Type B pancreatic cell (in vitro differentiated cells): ENCODE measurements around the gene CACNA1C. TPM values are rescaled to one million over a fixed set of nuclear protein-coding genes. Genes with fewer than 3 reads are reported as not detected.

Experiments used
- DNase-seq: peaks from one replicate; pipeline ENCODE4 v3.0.0; 2021; ENCODE audit warnings: mixed read lengths; ENCODE audit not compliant: unreplicated experiment; ENCODE audit errors: extremely low spot score
- H3K27ac Mint-ChIP-seq: 2 replicates; pipeline ENCODE4 v1.8.0; 2021; ENCODE audit warnings: mild to moderate bottlenecking, mixed read lengths
- H3K27me3 Mint-ChIP-seq: 2 replicates; pipeline ENCODE4 v1.8.0; 2021; ENCODE audit warnings: mixed read lengths
- H3K36me3 Mint-ChIP-seq: 2 replicates; pipeline ENCODE4 v1.8.0; 2021; ENCODE audit warnings: mixed read lengths
- H3K4me1 Mint-ChIP-seq: one replicate; pipeline ENCODE4 v1.8.0; 2021; ENCODE audit warnings: mixed read lengths; ENCODE audit not compliant: unreplicated experiment
- H3K4me3 Mint-ChIP-seq: 2 replicates; pipeline ENCODE4 v1.8.0; 2021; ENCODE audit warnings: mild to moderate bottlenecking, mixed read lengths
- H3K9me3 Mint-ChIP-seq: 2 replicates; pipeline ENCODE4 v1.8.0; 2021; ENCODE audit warnings: mixed read lengths
- total RNA-seq: library from RNA; stranded (reverse); gene quantifications from 2 replicates; pipeline ENCODE4 v1.2.1, GENCODE V29; 2021; ENCODE audit warnings: low replicate concordance
- TF ChIP-seq, protein P1 (sequence below): fragments of 200-600 bp; sonication (generic); conservative IDR thresholded peaks from 2 replicates; pipeline ENCODE4 v1.5.0; 2021; ENCODE audit warnings: antibody characterized with exemption, mild to moderate bottlenecking

The CACNA1C gene
- total RNA-seq, 1 donor from 2014 or later, result 14.3 TPM

GRCh38 chr12:2629051-2629450, 576.3 kb downstream of the CACNA1C start:
- no peak for DNase-seq
- H3K4me1 Mint-ChIP-seq, result peaks cover 12% of the 10 kb centered on the region
- H3K9me3 Mint-ChIP-seq, result peaks cover 5% of the 10 kb centered on the region
- H3K4me3 Mint-ChIP-seq, result no peak overlapping the region
- H3K36me3 Mint-ChIP-seq, result peaks cover 29% of the 10 kb centered on the region
- no peak overlapping the region for H3K27ac Mint-ChIP-seq
- peaks cover 28% of the 10 kb centered on the region for H3K27me3 Mint-ChIP-seq
- TF ChIP-seq, protein P1, sequence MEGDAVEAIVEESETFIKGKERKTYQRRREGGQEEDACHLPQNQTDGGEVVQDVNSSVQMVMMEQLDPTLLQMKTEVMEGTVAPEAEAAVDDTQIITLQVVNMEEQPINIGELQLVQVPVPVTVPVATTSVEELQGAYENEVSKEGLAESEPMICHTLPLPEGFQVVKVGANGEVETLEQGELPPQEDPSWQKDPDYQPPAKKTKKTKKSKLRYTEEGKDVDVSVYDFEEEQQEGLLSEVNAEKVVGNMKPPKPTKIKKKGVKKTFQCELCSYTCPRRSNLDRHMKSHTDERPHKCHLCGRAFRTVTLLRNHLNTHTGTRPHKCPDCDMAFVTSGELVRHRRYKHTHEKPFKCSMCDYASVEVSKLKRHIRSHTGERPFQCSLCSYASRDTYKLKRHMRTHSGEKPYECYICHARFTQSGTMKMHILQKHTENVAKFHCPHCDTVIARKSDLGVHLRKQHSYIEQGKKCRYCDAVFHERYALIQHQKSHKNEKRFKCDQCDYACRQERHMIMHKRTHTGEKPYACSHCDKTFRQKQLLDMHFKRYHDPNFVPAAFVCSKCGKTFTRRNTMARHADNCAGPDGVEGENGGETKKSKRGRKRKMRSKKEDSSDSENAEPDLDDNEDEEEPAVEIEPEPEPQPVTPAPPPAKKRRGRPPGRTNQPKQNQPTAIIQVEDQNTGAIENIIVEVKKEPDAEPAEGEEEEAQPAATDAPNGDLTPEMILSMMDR, result no peak

DNA sequence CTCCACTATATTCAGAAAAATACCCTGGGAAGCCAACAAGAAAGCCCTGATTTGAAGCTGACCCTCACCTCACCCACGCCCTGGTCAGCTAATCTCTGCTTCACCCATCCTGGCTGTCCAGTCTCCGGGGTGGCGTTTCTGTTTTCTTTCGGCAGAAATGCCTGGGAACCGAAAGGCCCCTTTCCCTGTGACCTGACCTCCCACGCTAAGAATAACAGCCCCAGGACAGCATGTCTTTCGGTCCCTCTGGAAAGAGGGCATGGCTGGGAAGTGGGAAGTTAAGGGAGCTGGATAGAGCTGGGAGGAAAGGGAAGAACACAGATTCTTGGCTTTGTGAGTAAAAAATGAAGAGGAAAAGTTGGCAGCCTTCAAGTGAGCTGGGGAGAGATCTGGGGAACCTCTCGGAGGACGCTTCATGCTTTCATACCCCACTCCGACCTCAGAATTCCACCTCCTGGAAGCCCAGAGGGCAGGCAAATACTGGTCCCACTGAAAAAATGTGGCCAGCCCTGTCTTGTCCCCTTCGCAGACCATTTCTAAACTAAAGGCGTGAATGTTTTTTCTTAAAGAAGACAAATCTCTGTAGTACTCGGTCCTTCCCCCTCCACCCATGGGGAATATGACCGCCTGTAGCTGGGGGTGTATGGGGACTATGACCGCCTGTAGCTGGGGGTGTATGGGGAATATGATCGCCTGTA, 579.0 kb downstream of the CACNA1C start:
- Mint-ChIP-seq H3K27me3 (peaks cover 22% of the 10 kb centered on the region), H3K4me1 (peaks cover 12% of the 10 kb centered on the region), H3K9me3 (no peaks in the 10 kb centered on the region), H3K36me3 (peaks cover 35% of the 10 kb centered on the region), H3K4me3 (no peak overlapping the region), H3K27ac (peak overlapping the region; percentile 73)
- TF ChIP-seq, protein P1, result no peak
- DNase-seq, result no peak

DNA sequence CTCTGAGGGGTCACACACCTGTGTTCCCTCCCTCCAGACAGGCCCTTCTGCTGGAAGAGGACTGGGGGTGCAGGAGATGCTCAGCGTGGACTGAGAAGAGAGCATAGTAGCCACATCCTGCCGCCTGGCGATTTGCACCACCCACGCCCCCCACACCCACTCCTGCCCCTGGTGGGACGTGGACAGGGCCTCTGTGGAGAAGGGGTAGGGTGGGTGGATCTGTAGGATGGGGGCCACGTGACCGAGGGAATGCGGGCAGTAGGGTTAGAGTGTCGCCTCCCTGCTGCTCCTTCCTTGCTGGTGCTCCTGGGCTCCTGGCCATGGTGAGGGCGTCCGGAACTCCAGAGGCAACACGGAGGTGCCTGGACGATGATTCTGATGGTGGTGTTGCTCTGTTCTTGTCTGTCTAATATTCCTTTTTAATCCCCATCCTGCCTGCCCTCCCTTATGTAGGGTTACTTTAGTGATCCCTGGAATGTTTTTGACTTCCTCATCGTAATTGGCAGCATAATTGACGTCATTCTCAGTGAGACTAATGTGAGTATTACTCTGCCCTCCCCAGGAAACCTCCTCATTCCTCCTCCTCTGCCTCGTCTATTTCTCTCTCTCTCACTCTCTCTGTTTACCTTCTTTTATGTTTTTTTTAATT, 580.5 kb downstream of the CACNA1C start:
- Mint-ChIP-seq H3K4me3 (no peak overlapping the region), H3K4me1 (peaks cover 6% of the 10 kb centered on the region), H3K9me3 (no peaks in the 10 kb centered on the region), H3K36me3 (peaks cover 29% of the 10 kb centered on the region), H3K27ac (peak overlapping the region; percentile 7), H3K27me3 (peaks cover 15% of the 10 kb centered on the region)
- TF ChIP-seq, protein P1, result no peak
- no peak for DNase-seq

DNA sequence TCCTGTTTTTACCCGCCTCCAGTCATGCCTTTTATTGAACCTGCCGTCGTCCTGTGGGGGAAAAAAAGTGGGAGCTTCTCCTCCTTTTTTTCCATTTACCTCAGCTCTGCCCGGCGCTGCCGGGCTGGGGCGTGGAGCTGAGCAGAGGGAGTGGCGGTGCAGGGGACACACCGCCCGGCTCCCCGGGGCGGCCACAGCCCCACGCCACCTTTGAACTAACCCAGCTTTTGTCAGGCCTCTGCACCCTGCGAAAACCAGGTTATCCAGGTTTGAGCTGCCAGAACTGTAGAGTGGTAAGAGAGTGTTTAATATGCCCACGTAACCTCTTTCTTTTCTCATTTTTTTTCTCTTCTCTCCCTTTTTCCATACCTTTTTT, 581.0 kb downstream of the CACNA1C start:
- no peak overlapping the region for H3K4me3 Mint-ChIP-seq
- TF ChIP-seq, protein P1, result no peak
- peaks cover 25% of the 10 kb centered on the region for H3K36me3 Mint-ChIP-seq
- H3K27me3 Mint-ChIP-seq, result peaks cover 11% of the 10 kb centered on the region
- no peak for DNase-seq
- H3K4me1 Mint-ChIP-seq, result peaks cover 6% of the 10 kb centered on the region
- H3K9me3 Mint-ChIP-seq, result no peaks in the 10 kb centered on the region
- peak overlapping the region; percentile 7 for H3K27ac Mint-ChIP-seq

DNA sequence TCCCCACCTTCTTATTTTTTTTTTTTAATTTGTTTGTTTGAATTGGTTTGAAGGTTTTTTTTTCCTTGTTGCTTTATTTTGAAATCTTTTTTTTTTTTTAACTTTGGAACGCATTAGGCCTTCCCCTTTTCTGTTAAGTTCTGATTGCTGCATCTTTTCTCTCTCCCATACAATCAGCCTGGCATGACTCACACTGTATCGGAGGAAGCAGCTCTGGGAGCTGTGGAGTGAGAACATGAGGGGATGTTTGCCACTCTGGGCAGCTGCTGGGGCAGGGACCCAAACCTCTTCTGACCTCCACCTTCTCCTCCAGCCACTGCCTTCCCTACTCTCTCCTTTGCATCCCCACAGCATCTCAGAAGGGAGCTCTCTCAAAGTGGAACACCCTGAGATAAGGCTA, 581.7 kb downstream of the CACNA1C start:
- TF ChIP-seq, protein P1, result no peak
- H3K36me3 Mint-ChIP-seq, result peaks cover 21% of the 10 kb centered on the region
- no peak overlapping the region for H3K4me3 Mint-ChIP-seq
- peaks cover 6% of the 10 kb centered on the region for H3K4me1 Mint-ChIP-seq
- H3K27me3 Mint-ChIP-seq, result peaks cover 8% of the 10 kb centered on the region
- no peak overlapping the region for H3K27ac Mint-ChIP-seq
- no peak for DNase-seq
- H3K9me3 Mint-ChIP-seq, result no peaks in the 10 kb centered on the region
